NCI-H526 treated with DMSO at 0.1 percent for 48 hours (cell line): ENCODE results near the gene CCDC71L.
A peak's percentile ranks its signal among the peaks of the same experiment; 100 is the strongest.

Experiments used
- DNase-seq: peaks from one replicate; lab custom pipeline; 2025; lab: John Stamatoyannopoulos, UW

Gene CCDC71L

GRCh38 chr7:106659166-106659962, 1.6 kb downstream of the CCDC71L start:
- peak; percentile 73 for DNase-seq

GRCh38 chr7:106658316-106659165, 2.4 kb downstream of the CCDC71L start:
- DNase-seq, result no peak

DNA sequence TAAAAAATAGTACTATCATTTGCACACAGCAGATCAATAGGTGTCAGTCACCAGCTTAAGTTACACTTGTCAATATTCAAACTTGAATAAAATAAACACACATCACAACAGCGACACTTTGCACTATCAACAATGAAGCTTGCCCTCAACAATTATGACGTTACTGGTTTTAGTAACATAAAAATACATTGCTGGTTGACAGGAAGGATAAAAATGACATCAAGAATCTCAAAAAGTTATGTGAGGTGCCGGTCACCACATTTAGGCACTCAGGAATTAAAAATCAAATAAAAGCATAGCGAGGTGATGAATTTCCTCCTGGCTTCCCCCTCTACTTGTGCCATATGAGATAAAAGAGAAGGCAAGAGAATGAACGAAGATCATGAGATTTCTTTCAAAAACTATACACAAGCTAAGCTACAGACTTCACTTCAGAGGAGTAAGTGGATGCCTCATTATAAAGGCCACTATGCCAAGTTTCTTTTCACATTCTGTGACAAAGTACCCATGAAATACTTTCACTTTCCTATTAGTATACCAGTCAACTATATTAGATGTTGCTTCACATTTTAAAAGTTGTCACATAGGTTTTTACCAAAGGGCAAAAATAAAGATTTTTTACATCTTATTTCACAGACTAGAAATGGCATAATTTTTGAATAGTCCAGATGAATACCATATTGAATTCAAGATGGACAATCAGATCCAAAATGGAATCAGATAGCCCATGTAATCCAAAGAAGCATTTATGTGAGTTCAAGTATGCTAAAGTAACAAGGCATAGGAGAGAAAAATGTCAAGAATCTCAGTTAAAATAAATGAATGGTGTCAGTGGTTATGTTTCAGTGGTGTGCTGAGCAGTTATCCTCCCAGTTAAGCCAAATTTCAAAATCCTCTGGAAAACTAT, 3.6 kb downstream of the CCDC71L start:
- no peak for DNase-seq

GRCh38 chr7:106655703-106656498, 5.1 kb downstream of the CCDC71L start:
- no peak for DNase-seq

DNA sequence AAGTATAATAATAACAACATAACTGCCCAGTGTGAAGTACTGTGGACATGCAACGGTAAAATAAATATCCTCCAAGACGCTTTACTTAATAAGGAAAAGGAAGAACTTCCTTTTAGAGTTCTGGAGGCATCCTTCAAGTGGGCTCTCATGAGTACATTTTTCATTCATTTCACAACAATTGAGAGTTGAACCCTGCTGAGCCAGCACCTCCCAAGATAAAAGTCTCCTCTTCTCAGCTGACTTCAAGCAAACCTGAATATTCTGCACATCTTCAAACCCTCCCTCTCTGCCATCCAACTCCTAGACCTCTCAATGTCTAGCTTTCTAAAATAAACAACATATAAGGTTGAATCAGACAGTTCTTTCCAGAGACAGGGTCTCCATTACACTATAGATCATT, 7.5 kb downstream of the CCDC71L start:
- no peak for DNase-seq

DNA sequence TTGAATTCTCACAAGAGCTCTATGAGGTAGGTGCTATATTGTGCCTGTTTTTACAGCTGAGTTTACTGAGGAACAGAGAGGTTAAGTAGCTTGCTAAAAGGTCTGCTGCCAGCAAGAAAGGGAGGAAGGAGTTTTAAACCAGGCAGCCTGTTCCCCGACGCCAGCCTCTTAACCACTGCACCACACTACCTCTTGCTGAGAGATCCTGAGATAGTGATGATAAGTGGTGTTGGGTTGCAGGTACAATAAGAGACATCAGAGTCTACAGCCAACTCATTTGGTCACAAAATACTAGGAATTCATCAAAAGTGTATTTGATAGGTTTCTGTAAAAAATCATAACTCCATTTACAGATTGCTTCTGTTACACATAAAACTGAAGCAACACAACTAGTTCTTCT, 8.0 kb downstream of the CCDC71L start:
- DNase-seq, result no peak

- DNase-seq, result no peak
Observed at GRCh38 chr7:106652092-106652491, 8.9 kb downstream of the CCDC71L start.

DNA sequence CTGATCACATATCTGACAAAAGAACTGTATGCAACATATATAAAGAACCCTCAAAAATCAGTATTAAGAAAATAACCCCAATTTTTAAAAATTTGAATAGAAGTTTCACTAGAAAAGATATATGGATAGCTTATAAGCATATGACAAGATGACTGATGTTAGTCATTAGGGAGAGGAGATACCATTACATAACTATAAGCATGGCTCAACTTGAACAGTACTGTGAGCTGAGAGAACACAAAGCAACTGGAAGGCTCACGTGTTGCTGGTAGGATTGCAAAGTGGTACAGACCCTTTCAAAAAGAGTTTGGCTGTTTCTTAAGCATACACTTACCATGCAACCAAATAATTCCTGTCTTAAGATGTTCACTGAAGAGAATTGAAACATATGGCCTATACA, 14.7 kb downstream of the CCDC71L start:
- no peak for DNase-seq

DNA sequence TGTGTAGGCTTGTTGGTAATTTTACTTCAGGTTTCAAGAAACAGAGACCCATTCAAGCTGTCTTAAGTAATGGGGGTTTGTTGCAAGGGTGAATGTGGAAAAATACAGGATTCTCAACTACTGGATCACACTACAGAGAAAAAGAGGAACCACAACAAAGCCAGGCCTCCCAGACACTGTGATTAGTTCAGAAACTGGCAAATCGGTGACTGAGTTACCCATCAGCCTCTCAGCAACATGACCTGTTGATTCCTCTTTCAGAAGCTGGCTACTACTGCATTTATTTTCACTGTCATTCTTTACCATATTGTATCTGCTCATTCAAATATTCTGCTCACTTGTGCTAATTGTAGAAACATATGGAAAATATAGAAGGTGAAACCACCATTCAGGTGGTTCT, 16.0 kb downstream of the CCDC71L start:
- no peak for DNase-seq

GRCh38 chr7:106643216-106644000, 17.6 kb downstream of the CCDC71L start:
- DNase-seq, result no peak

- DNase-seq, result no peak
Observed at GRCh38 chr7:106641416-106641815, 19.5 kb downstream of the CCDC71L start.

- no peak for DNase-seq
Observed at GRCh38 chr7:106640368-106641141, 20.4 kb downstream of the CCDC71L start.

DNA sequence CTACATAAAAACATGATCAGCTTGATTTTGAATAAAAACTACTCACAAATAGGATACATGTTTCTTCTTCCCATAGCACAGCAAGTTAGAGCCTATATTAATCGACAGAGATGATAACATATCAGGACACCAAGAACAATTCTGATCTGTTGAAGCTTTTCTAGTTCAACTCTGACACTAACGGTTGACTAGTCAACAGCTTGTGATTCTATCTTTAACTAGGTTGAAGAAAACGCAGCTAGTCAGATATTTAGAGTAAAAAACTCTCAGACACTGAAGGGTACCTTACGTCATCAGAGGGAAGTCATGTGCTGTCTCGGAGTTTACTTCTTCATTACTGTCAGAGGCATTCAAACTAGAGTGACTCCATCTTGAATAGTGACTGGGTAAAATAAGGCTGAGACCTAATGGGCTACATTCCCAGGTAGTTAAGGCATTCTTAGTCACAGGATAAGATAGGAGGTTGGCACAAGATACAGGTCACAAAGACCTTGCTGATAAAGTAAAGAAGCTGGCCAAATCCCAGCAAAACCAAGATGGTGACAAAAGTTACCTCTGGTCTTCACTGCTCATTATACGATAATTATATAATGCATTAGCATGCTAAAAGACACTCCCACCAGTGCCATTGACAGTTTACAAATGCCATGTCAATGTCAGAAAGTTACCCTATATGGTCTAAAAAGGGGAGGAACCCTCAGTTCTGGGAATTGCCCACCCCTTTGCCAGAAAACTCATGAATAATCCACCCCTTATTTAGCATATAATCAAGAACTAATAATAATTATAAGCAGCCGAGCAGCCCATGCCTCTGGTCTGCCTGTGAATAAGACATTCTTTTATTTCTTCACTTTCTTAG, 21.3 kb downstream of the CCDC71L start:
- DNase-seq, result no peak

GRCh38 chr7:106635411-106635810, 25.5 kb downstream of the CCDC71L start:
- DNase-seq, result no peak

DNA sequence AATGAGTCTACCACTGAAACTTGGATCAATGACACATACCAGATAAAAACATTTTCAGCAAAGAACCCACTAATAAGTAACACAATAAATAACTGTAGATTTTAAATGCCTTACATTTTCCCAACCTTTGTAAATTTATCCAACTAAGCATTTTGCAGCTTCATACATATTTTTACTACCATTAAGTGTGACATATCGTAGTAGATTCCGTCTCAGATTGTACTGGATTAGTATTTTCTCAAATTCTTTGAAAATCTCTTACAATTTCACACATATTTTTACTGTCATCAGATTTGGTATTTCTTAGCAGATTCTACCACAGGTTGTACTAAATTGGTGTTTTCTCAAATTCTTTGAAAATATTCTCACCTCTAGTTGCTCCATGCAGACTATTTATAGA, 26.0 kb downstream of the CCDC71L start:
- DNase-seq, result no peak

DNA sequence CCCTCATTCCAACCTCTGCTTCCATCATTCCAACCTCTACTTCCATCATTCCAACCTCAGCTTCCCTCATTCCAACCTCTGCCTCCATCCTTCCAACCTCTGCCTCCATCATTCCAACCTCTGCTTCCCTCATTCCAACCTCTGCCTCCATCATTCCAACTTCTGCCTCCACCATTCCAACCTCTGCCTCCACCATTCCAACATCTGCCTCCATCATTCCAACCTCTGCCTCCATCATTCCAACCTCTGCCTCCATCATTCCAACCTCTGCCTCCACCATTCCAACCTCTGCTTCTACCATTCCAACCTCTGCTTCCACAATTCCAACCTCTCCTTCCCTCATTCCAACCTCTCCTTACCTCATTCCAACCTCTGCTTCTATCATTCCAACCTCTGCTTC, 30.3 kb downstream of the CCDC71L start:
- no peak for DNase-seq

GRCh38 chr7:106629516-106629915, 31.4 kb downstream of the CCDC71L start:
- DNase-seq, result no peak

- DNase-seq, result peak; percentile 92
Observed at GRCh38 chr7:106626376-106627164, 34.4 kb downstream of the CCDC71L start.
